Inflammatory macrophage (primary cell): Measurements from ENCODE around the gene DYSF.
A peak's percentile ranks its signal among the peaks of the same experiment; 100 is the strongest.

ENCODE experiments used
- DNase-seq, 2 donors: peaks; one replicate each; pipeline ENCODE4 v3.0.0-alpha.2; 2020 to 2022

DYSF gene

GRCh38 chr2:71604726-71605120 is 151.4 kb downstream of the DYSF start:
- no peak for DNase-seq

GRCh38 chr2:71605173-71605641 is 151.8 kb downstream of the DYSF start:
- DNase-seq: peak; percentile 9 to 14

GRCh38 chr2:71605781-71606241 is 152.4 kb downstream of the DYSF start:
- DNase-seq: no peak

- DNase-seq: no peak
Observed at GRCh38 chr2:71606244-71606643, 152.9 kb downstream of the DYSF start.

GRCh38 chr2:71607151-71607889 is 154.0 kb downstream of the DYSF start:
- DNase-seq: no peak

GRCh38 chr2:71608034-71608433 is 154.7 kb downstream of the DYSF start:
- DNase-seq: no peak

GRCh38 chr2:71608441-71608840 is 155.1 kb downstream of the DYSF start:
- DNase-seq: no peak

GRCh38 chr2:71609029-71609428 is 155.7 kb downstream of the DYSF start:
- DNase-seq: no peak

GRCh38 chr2:71609441-71609840 is 156.1 kb downstream of the DYSF start:
- DNase-seq: no peak

GRCh38 chr2:71609958-71610357 is 156.6 kb downstream of the DYSF start:
- peak; percentile 6 to 53 for DNase-seq

- no peak for DNase-seq
Observed at GRCh38 chr2:71610671-71611070, 157.3 kb downstream of the DYSF start.

GRCh38 chr2:71611247-71611646 is 157.9 kb downstream of the DYSF start:
- DNase-seq: no peak

GRCh38 chr2:71611781-71612527 is 158.6 kb downstream of the DYSF start:
- no peak for DNase-seq

- no peak for DNase-seq
Observed at GRCh38 chr2:71612581-71613402, 159.4 kb downstream of the DYSF start.

- DNase-seq: no peak
Observed at GRCh38 chr2:71613403-71613952, 160.1 kb downstream of the DYSF start.

GRCh38 chr2:71613953-71614925 is 160.9 kb downstream of the DYSF start:
- DNase-seq: no peak

GRCh38 chr2:71614976-71615766 is 161.8 kb downstream of the DYSF start:
- no peak for DNase-seq

GRCh38 chr2:71615767-71616730 is 162.7 kb downstream of the DYSF start:
- no peak for DNase-seq

GRCh38 chr2:71617266-71617665 is 163.9 kb downstream of the DYSF start:
- DNase-seq: no peak
